Neural cell (in vitro differentiated cells): ENCODE results near the gene ZNHIT2. TPM values are rescaled to one million over a fixed set of nuclear protein-coding genes. Genes with fewer than 3 reads are reported as not detected.

Source experiments
- H2AFZ ChIP-seq: fragments of 200-600, 300-800 bp; sonication (generic), shearing (Covaris generic); 2 replicates; pipeline ENCODE4 v1.6.0; 2014; ENCODE audit warnings: low read depth, mild to moderate bottlenecking, antibody characterized with exemption, low read length, moderate library complexity
- H3F3A ChIP-seq: fragments of 200-600 bp; shearing (Covaris generic); 2 replicates; pipeline ENCODE4 v1.6.1; 2016; ENCODE audit warnings: mild to moderate bottlenecking, moderate library complexity, mixed read lengths, antibody characterized with exemption, low read length; ENCODE audit not compliant: insufficient read depth, poor library complexity, severe bottlenecking
- H3K27ac ChIP-seq: fragments of 200-600, 300-800 bp; sonication (generic), shearing (Covaris generic); 2 replicates; pipeline ENCODE4 v1.5.1; 2014; ENCODE audit warnings: mild to moderate bottlenecking, low read length, moderate library complexity
- H3K27me3 ChIP-seq: fragments of 300-800, 200-600 bp; sonication (generic), shearing (Covaris generic); 2 replicates; pipeline ENCODE4 v1.6.0; 2014; ENCODE audit warnings: mild to moderate bottlenecking, low read depth, low read length, moderate library complexity; ENCODE audit not compliant: insufficient read depth
- H3K36me3 ChIP-seq: fragments of 300-800, 200-600 bp; sonication (generic), shearing (Covaris generic); 2 replicates; pipeline ENCODE4 v1.5.1; 2014; ENCODE audit warnings: mild to moderate bottlenecking, antibody characterized with exemption, low read length, moderate library complexity; ENCODE audit not compliant: insufficient read depth
- H3K4me2 ChIP-seq: fragments of 300-800, 200-600 bp; sonication (generic), shearing (Covaris generic); 2 replicates; pipeline ENCODE4 v1.6.0; 2014; ENCODE audit warnings: mild to moderate bottlenecking, low read length
- H3K4me3 ChIP-seq: fragments of 300-800, 200-600 bp; sonication (generic), shearing (Covaris generic); 2 replicates; pipeline ENCODE4 v1.5.1; 2014; ENCODE audit warnings: mild to moderate bottlenecking, low read length, moderate library complexity
- H3K79me2 ChIP-seq: fragments of 200-600 bp; shearing (Covaris generic); replicated peaks from 2 replicates; pipeline ENCODE4 v1.6.0; 2014; ENCODE audit warnings: mild to moderate bottlenecking, low read length, moderate library complexity; ENCODE audit not compliant: insufficient read depth
- H3K9ac ChIP-seq: fragments of 300-800, 200-600 bp; sonication (generic), shearing (Covaris generic); 2 replicates; pipeline ENCODE4 v1.6.1; 2016; ENCODE audit warnings: mild to moderate bottlenecking, low read length, mixed read lengths
- H3K9me2 ChIP-seq: fragments of 200-600 bp; shearing (Covaris generic); 2 replicates; pipeline ENCODE4 v1.6.1; 2016; ENCODE audit warnings: mild to moderate bottlenecking, low read length, mixed read lengths; ENCODE audit not compliant: insufficient read depth
- H3K9me3 ChIP-seq: fragments of 200-600, 300-800 bp; sonication (generic), shearing (Covaris generic); 2 replicates; pipeline ENCODE4 v1.6.1; 2016; ENCODE audit warnings: mild to moderate bottlenecking, mixed run types, low read length, moderate library complexity, mixed read lengths
- H4K20me1 ChIP-seq: fragments of 200-600 bp; shearing (Covaris generic); 2 replicates; pipeline ENCODE4 v1.6.1; 2016; ENCODE audit warnings: mild to moderate bottlenecking, mixed run types; ENCODE audit not compliant: insufficient read depth
- CTCF ChIP-seq: fragments of 450-650 bp; IDR thresholded peaks from 2 replicates; pipeline ENCODE4 v1.5.1; 2014; ENCODE audit warnings: antibody characterized with exemption, mild to moderate bottlenecking, moderate library complexity; ENCODE audit not compliant: poor library complexity, severe bottlenecking
- EP300 ChIP-seq: fragments of 450-650 bp; conservative IDR thresholded peaks from 2 replicates; pipeline ENCODE4 v1.6.1; 2014; ENCODE audit warnings: antibody characterized with exemption, mild to moderate bottlenecking, moderate library complexity; ENCODE audit not compliant: poor library complexity, severe bottlenecking
- EZH2 ChIP-seq: fragments of 200-600, 300-800 bp; shearing (Covaris generic), sonication (generic); IDR thresholded peaks from 2 replicates; pipeline ENCODE4 v1.6.1; 2014; ENCODE audit warnings: antibody characterized with exemption, low read length, borderline replicate concordance, mild to moderate bottlenecking; ENCODE audit not compliant: insufficient read depth, poor library complexity, severe bottlenecking
- MXI1 ChIP-seq: fragments of 450-650 bp; conservative IDR thresholded peaks from 2 replicates; pipeline ENCODE4 v1.6.1; 2014; ENCODE audit warnings: antibody characterized with exemption, mild to moderate bottlenecking; ENCODE audit not compliant: poor library complexity, severe bottlenecking
- POLR2AphosphoS5 ChIP-seq: IDR thresholded peaks from 2 replicates; pipeline ENCODE4 v1.6.1; 2012
- RAD21 ChIP-seq: fragments of 450-650 bp; conservative IDR thresholded peaks from 2 replicates; pipeline ENCODE4 v1.6.1; 2014; ENCODE audit warnings: antibody characterized with exemption, mild to moderate bottlenecking, moderate library complexity
- SMC3 ChIP-seq: fragments of 450-650 bp; conservative IDR thresholded peaks from 2 replicates; pipeline ENCODE4 v1.6.1; 2014; ENCODE audit warnings: antibody characterized with exemption, mild to moderate bottlenecking, moderate library complexity; ENCODE audit not compliant: poor library complexity
- TAF1 ChIP-seq: IDR thresholded peaks from 2 replicates; pipeline ENCODE4 v1.6.1; 2012; ENCODE audit warnings: low read depth
- polyA plus RNA-seq: library from polyadenylated mRNA; depleted of rRNA; stranded (reverse); fragments of >200 nt; gene quantifications from 2 replicates; pipeline ENCODE4 v1.2.3, GENCODE V29; 2014
- TF ChIP-seq, protein P1 (sequence below): IDR thresholded peaks from 2 replicates; pipeline ENCODE4 v1.6.1; 2012; ENCODE audit warnings: borderline replicate concordance

The ZNHIT2 gene
- polyA plus RNA-seq, 1 donor from 2014 or later = 7.0 TPM

DNA sequence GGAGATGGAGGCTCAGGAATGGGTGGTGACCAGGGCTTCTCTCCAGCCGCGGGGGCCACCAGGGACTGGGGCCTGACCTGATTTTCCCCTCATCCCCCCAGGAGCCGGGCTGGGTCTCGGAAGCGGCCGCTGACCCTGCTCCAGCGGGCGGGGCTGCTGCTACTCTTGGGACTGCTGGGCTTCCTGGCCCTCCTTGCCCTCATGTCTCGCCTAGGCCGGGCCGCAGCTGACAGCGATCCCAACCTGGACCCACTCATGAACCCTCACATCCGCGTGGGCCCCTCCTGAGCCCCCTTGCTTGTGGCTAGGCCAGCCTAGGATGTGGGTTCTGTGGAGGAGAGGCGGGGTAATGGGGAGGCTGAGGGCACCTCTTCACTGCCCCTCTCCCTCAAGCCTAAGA, 29.7 kb downstream of the ZNHIT2 start:
- H3F3A ChIP-seq = no peaks in the 10 kb centered on the region
- TF ChIP-seq CTCF = no peak
- no peak for TF ChIP-seq RAD21
- TF ChIP-seq, protein P1, sequence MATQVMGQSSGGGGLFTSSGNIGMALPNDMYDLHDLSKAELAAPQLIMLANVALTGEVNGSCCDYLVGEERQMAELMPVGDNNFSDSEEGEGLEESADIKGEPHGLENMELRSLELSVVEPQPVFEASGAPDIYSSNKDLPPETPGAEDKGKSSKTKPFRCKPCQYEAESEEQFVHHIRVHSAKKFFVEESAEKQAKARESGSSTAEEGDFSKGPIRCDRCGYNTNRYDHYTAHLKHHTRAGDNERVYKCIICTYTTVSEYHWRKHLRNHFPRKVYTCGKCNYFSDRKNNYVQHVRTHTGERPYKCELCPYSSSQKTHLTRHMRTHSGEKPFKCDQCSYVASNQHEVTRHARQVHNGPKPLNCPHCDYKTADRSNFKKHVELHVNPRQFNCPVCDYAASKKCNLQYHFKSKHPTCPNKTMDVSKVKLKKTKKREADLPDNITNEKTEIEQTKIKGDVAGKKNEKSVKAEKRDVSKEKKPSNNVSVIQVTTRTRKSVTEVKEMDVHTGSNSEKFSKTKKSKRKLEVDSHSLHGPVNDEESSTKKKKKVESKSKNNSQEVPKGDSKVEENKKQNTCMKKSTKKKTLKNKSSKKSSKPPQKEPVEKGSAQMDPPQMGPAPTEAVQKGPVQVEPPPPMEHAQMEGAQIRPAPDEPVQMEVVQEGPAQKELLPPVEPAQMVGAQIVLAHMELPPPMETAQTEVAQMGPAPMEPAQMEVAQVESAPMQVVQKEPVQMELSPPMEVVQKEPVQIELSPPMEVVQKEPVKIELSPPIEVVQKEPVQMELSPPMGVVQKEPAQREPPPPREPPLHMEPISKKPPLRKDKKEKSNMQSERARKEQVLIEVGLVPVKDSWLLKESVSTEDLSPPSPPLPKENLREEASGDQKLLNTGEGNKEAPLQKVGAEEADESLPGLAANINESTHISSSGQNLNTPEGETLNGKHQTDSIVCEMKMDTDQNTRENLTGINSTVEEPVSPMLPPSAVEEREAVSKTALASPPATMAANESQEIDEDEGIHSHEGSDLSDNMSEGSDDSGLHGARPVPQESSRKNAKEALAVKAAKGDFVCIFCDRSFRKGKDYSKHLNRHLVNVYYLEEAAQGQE = no peak
- no peak for TF ChIP-seq POLR2AphosphoS5
- TF ChIP-seq TAF1 = no peak
- no peak for TF ChIP-seq MXI1
- no peak for TF ChIP-seq SMC3
- no peak for TF ChIP-seq EZH2
- TF ChIP-seq EP300 = no peak
- no peaks in the 10 kb centered on the region for H4K20me1 ChIP-seq
- H3K27ac ChIP-seq = no peak overlapping the region
- no peaks in the 10 kb centered on the region for H3K9me2 ChIP-seq
- no peak overlapping the region for H3K9ac ChIP-seq
- H3K9me3 ChIP-seq = no peaks in the 10 kb centered on the region
- H3K36me3 ChIP-seq = no peaks in the 10 kb centered on the region
- peaks cover 21% of the 10 kb centered on the region for H3K79me2 ChIP-seq
- H2AFZ ChIP-seq = no peak overlapping the region
- no peak overlapping the region for H3K4me2 ChIP-seq
- no peaks in the 10 kb centered on the region for H3K27me3 ChIP-seq
- no peak overlapping the region for H3K4me3 ChIP-seq

DNA sequence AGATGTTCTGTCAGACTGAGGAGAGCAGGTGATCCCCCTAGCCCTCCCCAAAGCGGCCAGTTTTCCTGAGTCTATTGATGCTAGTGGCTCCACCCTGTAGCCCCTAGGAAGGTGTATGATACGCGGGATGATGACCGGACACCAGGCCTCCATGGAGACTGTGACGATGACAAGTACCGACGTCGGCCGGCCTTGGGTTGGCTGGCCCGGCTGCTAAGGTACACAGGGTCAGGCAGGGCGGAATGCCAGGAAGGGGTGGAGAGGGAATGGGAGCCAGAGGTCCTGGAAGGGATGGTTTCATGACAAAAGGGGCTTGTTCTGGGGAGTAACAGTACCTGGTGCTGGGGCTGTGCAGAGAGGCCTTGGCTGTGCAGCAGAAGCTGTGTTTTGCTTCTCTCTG, 30.3 kb downstream of the ZNHIT2 start:
- peaks cover 23% of the 10 kb centered on the region for H3K79me2 ChIP-seq
- H3K4me2 ChIP-seq = no peak overlapping the region
- no peaks in the 10 kb centered on the region for H3K9me2 ChIP-seq
- H4K20me1 ChIP-seq = no peaks in the 10 kb centered on the region
- H3K36me3 ChIP-seq = no peaks in the 10 kb centered on the region
- no peak overlapping the region for H3K27ac ChIP-seq
- TF ChIP-seq POLR2AphosphoS5 (no peak), CTCF (no peak), MXI1 (no peak)
- TF ChIP-seq, protein P1 = no peak
- no peaks in the 10 kb centered on the region for H3F3A ChIP-seq
- no peaks in the 10 kb centered on the region for H3K9me3 ChIP-seq
- no peaks in the 10 kb centered on the region for H3K27me3 ChIP-seq
- no peak overlapping the region for H2AFZ ChIP-seq
- no peak overlapping the region for H3K4me3 ChIP-seq
- H3K9ac ChIP-seq = no peak overlapping the region
